ENCODE results near the gene ANKRD26. TPM values are rescaled to one million over a fixed set of nuclear protein-coding genes. Genes with fewer than 3 reads are reported as not detected.

ANKRD26 gene
- total RNA-seq (1 to 10 TPM; 6.6 to 8.0 TPM), polyA plus RNA-seq (ENCODE audit: insufficient read length in 6 of 6) (10 to 100 TPM; 13.7 to 23.4 (median 18.6) TPM)
- long read RNA-seq, donor 1, partial matches to known transcripts = 6 of 6 reads
- long read RNA-seq, donor 1, other reads (novel, unspliced or antisense) = 0 of 6 reads
- long read RNA-seq, donor 2 = 0 reads
- long read RNA-seq, donor 3 = 0 reads
- long read RNA-seq, donor 4, partial matches to known transcripts = 8 of 9 reads
- long read RNA-seq, donor 4, other reads (novel, unspliced or antisense) = 1 of 9 reads
- long read RNA-seq, donor 5 = 0 reads
- long read RNA-seq, donor 6 = 0 reads
- long read RNA-seq, donor 7 = 0 reads
- long read RNA-seq, donor 8 = 0 reads
- long read RNA-seq, donor 9 = 0 reads
- long read RNA-seq, donor 10, partial matches to known transcripts = 4 of 6 reads
- long read RNA-seq, donor 10, other reads (novel, unspliced or antisense) = 2 of 6 reads
- long read RNA-seq, donor 11 = 0 reads
- long read RNA-seq, donor 12 = 0 reads

GRCh38 chr10:27099916-27100812, at the start of gene ANKRD26:
TSS of gene ANKRD26 (minus strand) at chr10:27100494. CDS start at chr10:27100326, 168 bp downstream.
- no peaks in the 10 kb centered on the region for H3K27me3 ChIP-seq
- H3K9me3 ChIP-seq = no peaks in the 10 kb centered on the region
- peak within 1 kb of the TSS; percentile 81 to 82 for H3K4me3 ChIP-seq
- peaks cover 11 to 16% of the 10 kb centered on the region in 2 donors for H3K4me1 ChIP-seq
- peak; percentile 97 to 99 (median 98) for DNase-seq
- ATAC-seq = peak; percentile 92
- H3K36me3 ChIP-seq = no peaks in the 10 kb centered on the region
- intact Hi-C loops (cut with DNase I) = no loop called here
- TF ChIP-seq CTCF (IDR thresholded peaks at IDR 0.05) = no peak
- H3K27ac ChIP-seq = peak within 1 kb of the TSS; percentile 85 to 90

- Histone ChIP-seq H3K36me3 (peaks cover 0 to 66% of the 10 kb centered on the region in 2 donors), H3K4me1 (peaks cover 7 to 14% of the 10 kb centered on the region in 2 donors), H3K9me3 (no peaks in the 10 kb centered on the region), H3K27ac (no peak overlapping the region), H3K27me3 (no peaks in the 10 kb centered on the region), H3K4me3 (no peak overlapping the region)
- ATAC-seq (no peak), DNase-seq (no peak)
- intact Hi-C loops (cut with DNase I) = no loop called here
- no peak for TF ChIP-seq CTCF (IDR thresholded peaks at IDR 0.05)
Measured at GRCh38 chr10:27147701-27148100, 47.4 kb upstream of the ANKRD26 start.

GRCh38 chr10:27145937-27146336, 45.6 kb upstream of the ANKRD26 start:
- Histone ChIP-seq H3K27me3 (no peaks in the 10 kb centered on the region), H3K4me3 (no peak overlapping the region), H3K27ac (no peak overlapping the region), H3K36me3 (peaks cover 0 to 82% of the 10 kb centered on the region in 2 donors), H3K9me3 (no peaks in the 10 kb centered on the region), H3K4me1 (peaks cover 0 to 3% of the 10 kb centered on the region in 2 donors)
- ATAC-seq = no peak
- intact Hi-C loops (cut with DNase I) = no loop called here
- TF ChIP-seq CTCF (IDR thresholded peaks at IDR 0.05) = no peak
- DNase-seq = no peak

- Histone ChIP-seq H3K4me3 (no peak overlapping the region), H3K4me1 (no peaks in the 10 kb centered on the region), H3K27ac (no peak overlapping the region), H3K9me3 (no peaks in the 10 kb centered on the region), H3K36me3 (peaks cover 0 to 97% of the 10 kb centered on the region in 2 donors), H3K27me3 (no peaks in the 10 kb centered on the region)
- intact Hi-C loops (cut with DNase I) = no loop called here
- TF ChIP-seq CTCF (IDR thresholded peaks at IDR 0.05) = no peak
- ATAC-seq (no peak), DNase-seq (no peak)
Measured at GRCh38 chr10:27143686-27144085, 43.4 kb upstream of the ANKRD26 start.

GRCh38 chr10:27138277-27138676, 38.0 kb upstream of the ANKRD26 start:
- no peaks in the 10 kb centered on the region for H3K27me3 ChIP-seq
- no peaks in the 10 kb centered on the region for H3K4me1 ChIP-seq
- H3K9me3 ChIP-seq = no peaks in the 10 kb centered on the region
- H3K36me3 ChIP-seq = peaks cover 3 to 85% of the 10 kb centered on the region in 2 donors
- intact Hi-C loops (cut with DNase I) = no loop called here
- H3K27ac ChIP-seq = no peak overlapping the region
- TF ChIP-seq CTCF (IDR thresholded peaks at IDR 0.05) = no peak
- ATAC-seq (no peak), DNase-seq (no peak)
- no peak overlapping the region for H3K4me3 ChIP-seq
